K562 (cell line): ENCODE data around the gene CLPSL1. TPM values are rescaled to one million over a fixed set of nuclear protein-coding genes. Genes with fewer than 3 reads are reported as not detected.

ENCODE experiments used
- CEBPG ChIP-seq, 3 experiments: fragments of 200-800 bp in 1 of 3; sonication (Bioruptor generic) in 1 of 3; sonication (generic) in 1 of 3; formaldehyde crosslinking in 1 of 3; IDR thresholded peaks in 2 of 3; conservative IDR thresholded peaks in 1 of 3; 2 replicates each; pipeline versions ENCODE4 v1.6.1 to v1.8.0; 2016 to 2022; ENCODE audit warnings: missing compliant biosample characterization in 2 of 3, missing genetic modification characterization in 2 of 3, mild to moderate bottlenecking in 1 of 3, missing genetic modification reagents in 1 of 3
- CHCHD3 ChIP-seq: fragments of 250-450 bp; sonication (Bioruptor Pico); IDR thresholded peaks from 2 replicates; pipeline ENCODE4 v2.1.2; 2022; ENCODE audit warnings: mild to moderate bottlenecking
- EGR1 ChIP-seq: fragments of 450-650 bp; conservative IDR thresholded peaks from 2 replicates; pipeline ENCODE4 v1.6.1; 2017; ENCODE audit warnings: mild to moderate bottlenecking
- ELF2 ChIP-seq: fragments of 250-450 bp; sonication (Bioruptor Pico); IDR thresholded peaks from 2 replicates; pipeline ENCODE4 v1.5.0; 2021; ENCODE audit warnings: mild to moderate bottlenecking
- EP400 ChIP-seq: fragments of 450-650 bp; IDR thresholded peaks from 2 replicates; pipeline ENCODE4 v1.6.1; 2017; ENCODE audit warnings: antibody characterized with exemption, mild to moderate bottlenecking, moderate library complexity
- FOXJ2 ChIP-seq: fragments of 200-800 bp; sonication (Bioruptor generic); IDR thresholded peaks from 2 replicates; pipeline ENCODE4 v1.6.1; 2016; ENCODE audit warnings: missing genetic modification characterization, missing compliant biosample characterization
- L3MBTL2 ChIP-seq: fragments of 450-650 bp; IDR thresholded peaks from 2 replicates; pipeline ENCODE4 v1.6.1; 2016; ENCODE audit warnings: mild to moderate bottlenecking, moderate library complexity
- LEF1 ChIP-seq: fragments of 450-650 bp; IDR thresholded peaks from 2 replicates; pipeline ENCODE4 v1.6.1; 2016; ENCODE audit warnings: mild to moderate bottlenecking
- NBN ChIP-seq: fragments of 450-650 bp; IDR thresholded peaks from 2 replicates; pipeline ENCODE4 v1.6.1; 2016; ENCODE audit warnings: low read depth, mild to moderate bottlenecking
- PTTG1 ChIP-seq: fragments of 450-650 bp; IDR thresholded peaks from 2 replicates; pipeline ENCODE4 v1.6.1; 2016; ENCODE audit warnings: low read depth, mild to moderate bottlenecking, missing genetic modification characterization, missing compliant biosample characterization
- RFX1 ChIP-seq: fragments of 450-650 bp; IDR thresholded peaks from 2 replicates; pipeline ENCODE4 v1.6.1; 2016; ENCODE audit warnings: mild to moderate bottlenecking, moderate library complexity
- SLC30A9 ChIP-seq: fragments of 250-450 bp; sonication (Bioruptor Pico); IDR thresholded peaks from 2 replicates; pipeline ENCODE4 v1.8.0; 2022; ENCODE audit warnings: mild to moderate bottlenecking, moderate library complexity
- SRSF3 ChIP-seq: fragments of 200-400 bp; formaldehyde crosslinking; IDR thresholded peaks from 2 replicates; pipeline ENCODE4 v1.6.1; 2016; ENCODE audit warnings: mild to moderate bottlenecking, low read length, moderate library complexity; ENCODE audit not compliant: insufficient read depth
- SRSF9 ChIP-seq: fragments of 200-400 bp; formaldehyde crosslinking; IDR thresholded peaks from 2 replicates; pipeline ENCODE4 v1.6.1; 2017; ENCODE audit warnings: low read depth, low read length, borderline replicate concordance
- STAT5B ChIP-seq: fragments of 250-450 bp; sonication (Bioruptor Pico); IDR thresholded peaks from 2 replicates; pipeline ENCODE4 v1.8.0; 2021; ENCODE audit warnings: mild to moderate bottlenecking, inconsistent platforms
- TEAD2 ChIP-seq: fragments of 450-650 bp; IDR thresholded peaks from 2 replicates; pipeline ENCODE4 v1.6.1; 2016; ENCODE audit warnings: missing genetic modification characterization, control low read depth, missing compliant biosample characterization
- ZFP30 ChIP-seq: fragments of 250-450 bp; sonication (Bioruptor Pico); IDR thresholded peaks from 2 replicates; pipeline ENCODE4 v1.8.0; 2022; ENCODE audit warnings: moderate library complexity, mild to moderate bottlenecking, inconsistent platforms, borderline replicate concordance
- ZNF140 ChIP-seq: fragments of 250-450 bp; sonication (Bioruptor Pico); IDR thresholded peaks from 2 replicates; pipeline ENCODE4 v1.8.0; 2021; ENCODE audit warnings: moderate library complexity, mild to moderate bottlenecking, inconsistent platforms
- ZNF551 ChIP-seq: fragments of 250-450 bp; sonication (Bioruptor Pico); IDR thresholded peaks from 2 replicates; pipeline ENCODE4 v1.5.0; 2021; ENCODE audit warnings: mild to moderate bottlenecking, moderate library complexity
- polyA plus RNA-seq, 8 experiments: library from polyadenylated mRNA; depleted of rRNA in 4 of 8; stranded (reverse) in 5 of 8; unstranded in 3 of 8; fragments of >200 nt; fragmentation: Nextera tagmentation in 2 of 8; fragmentation: Illumina TruSeq in 1 of 8; extraction: Ambion mirVana in 2 of 8; extraction: Trizol in 1 of 8; gene quantifications; 2 replicates each; pipeline versions ENCODE4 v1.2.1 to v1.2.3, GENCODE V29; 2011 to 2014; ENCODE audit warnings: inconsistent platforms in 1 of 8, missing spikeins in 1 of 8
- total RNA-seq, 7 experiments: library from RNA; depleted of rRNA in 6 of 7; stranded (reverse); fragments of >200 nt in 6 of 7; fragmentation: Illumina TruSeq in 2 of 7; extraction: Trizol in 2 of 7; gene quantifications; 2 replicates each; pipeline versions ENCODE4 v1.2.1 to v1.2.3, GENCODE V29; 2011 to 2021; ENCODE audit warnings: low replicate concordance in 1 of 7
- TF ChIP-seq, protein P1 (sequence below): fragments of 250-450 bp; sonication (Bioruptor Pico); IDR thresholded peaks from 2 replicates; pipeline ENCODE4 v1.5.0; 2020; ENCODE audit warnings: mild to moderate bottlenecking, borderline replicate concordance
- TF ChIP-seq, protein P2 (sequence below): IDR thresholded peaks from 2 replicates; pipeline ENCODE4 v1.6.1; 2016; ENCODE audit warnings: missing genetic modification characterization, missing compliant biosample characterization
- TF ChIP-seq, protein P3 (sequence below): conservative IDR thresholded peaks from 2 replicates; pipeline ENCODE4 v1.6.1; 2011; ENCODE audit warnings: low read depth, mild to moderate bottlenecking, low read length; ENCODE audit not compliant: control insufficient read depth

The CLPSL1 gene
- total and polyA plus RNA-seq, 9 of the 15 experiments (the other 6 are each of a cell fraction or from before 2014, with no cell fraction given), result not detected

DNA sequence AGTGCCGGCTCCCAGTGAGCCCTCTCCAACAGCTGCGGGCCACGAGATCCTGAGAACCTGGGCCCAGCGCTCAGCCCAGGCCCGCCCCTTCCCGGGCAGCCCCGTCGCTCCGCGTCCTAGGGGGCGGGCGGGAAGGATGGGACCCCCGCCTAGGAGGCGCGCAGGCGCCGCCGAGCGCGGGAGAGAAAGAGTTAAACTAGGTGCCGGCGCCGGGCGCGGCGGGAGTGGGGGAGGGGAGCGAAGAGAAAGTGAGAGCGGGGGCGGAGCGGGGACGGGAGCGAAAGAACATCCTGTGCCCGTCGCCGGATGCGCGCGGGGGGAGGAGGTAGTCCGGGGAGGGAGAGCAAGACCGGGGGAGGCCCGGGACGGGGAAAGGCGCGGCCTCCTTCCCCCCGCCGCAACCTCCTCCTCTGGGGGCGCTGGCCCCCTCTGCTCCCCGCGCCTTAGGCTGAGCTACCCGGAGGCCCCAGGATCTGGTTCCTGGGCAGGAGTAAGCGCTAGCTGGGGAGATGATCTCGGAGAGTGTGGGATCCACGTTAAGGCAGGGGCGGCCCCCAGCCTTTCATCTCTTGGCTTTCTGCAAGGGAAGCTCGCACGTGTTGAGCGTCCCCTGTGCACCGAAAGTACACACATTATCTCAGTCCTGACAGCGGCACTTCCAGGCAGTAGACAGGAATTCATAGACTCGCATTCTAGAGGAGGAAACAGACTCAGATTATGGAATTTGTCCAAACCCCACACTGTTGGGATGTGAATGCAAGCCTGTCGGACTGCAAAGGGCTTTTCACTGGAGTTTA is 48.9 kb upstream of the CLPSL1 start (continued):
- TF ChIP-seq, protein P1, sequence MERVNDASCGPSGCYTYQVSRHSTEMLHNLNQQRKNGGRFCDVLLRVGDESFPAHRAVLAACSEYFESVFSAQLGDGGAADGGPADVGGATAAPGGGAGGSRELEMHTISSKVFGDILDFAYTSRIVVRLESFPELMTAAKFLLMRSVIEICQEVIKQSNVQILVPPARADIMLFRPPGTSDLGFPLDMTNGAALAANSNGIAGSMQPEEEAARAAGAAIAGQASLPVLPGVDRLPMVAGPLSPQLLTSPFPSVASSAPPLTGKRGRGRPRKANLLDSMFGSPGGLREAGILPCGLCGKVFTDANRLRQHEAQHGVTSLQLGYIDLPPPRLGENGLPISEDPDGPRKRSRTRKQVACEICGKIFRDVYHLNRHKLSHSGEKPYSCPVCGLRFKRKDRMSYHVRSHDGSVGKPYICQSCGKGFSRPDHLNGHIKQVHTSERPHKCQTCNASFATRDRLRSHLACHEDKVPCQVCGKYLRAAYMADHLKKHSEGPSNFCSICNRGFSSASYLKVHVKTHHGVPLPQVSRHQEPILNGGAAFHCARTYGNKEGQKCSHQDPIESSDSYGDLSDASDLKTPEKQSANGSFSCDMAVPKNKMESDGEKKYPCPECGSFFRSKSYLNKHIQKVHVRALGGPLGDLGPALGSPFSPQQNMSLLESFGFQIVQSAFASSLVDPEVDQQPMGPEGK, result no peak
- TF ChIP-seq TEAD2 (tag), result no peak
- TF ChIP-seq, protein P2, sequence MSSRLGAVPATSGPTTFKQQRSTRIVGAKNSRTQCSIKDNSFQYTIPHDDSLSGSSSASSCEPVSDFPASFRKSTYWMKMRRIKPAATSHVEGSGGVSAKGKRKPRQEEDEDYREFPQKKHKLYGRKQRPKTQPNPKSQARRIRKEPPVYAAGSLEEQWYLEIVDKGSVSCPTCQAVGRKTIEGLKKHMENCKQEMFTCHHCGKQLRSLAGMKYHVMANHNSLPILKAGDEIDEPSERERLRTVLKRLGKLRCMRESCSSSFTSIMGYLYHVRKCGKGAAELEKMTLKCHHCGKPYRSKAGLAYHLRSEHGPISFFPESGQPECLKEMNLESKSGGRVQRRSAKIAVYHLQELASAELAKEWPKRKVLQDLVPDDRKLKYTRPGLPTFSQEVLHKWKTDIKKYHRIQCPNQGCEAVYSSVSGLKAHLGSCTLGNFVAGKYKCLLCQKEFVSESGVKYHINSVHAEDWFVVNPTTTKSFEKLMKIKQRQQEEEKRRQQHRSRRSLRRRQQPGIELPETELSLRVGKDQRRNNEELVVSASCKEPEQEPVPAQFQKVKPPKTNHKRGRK (tag), result no peak
- TF ChIP-seq, protein P3, sequence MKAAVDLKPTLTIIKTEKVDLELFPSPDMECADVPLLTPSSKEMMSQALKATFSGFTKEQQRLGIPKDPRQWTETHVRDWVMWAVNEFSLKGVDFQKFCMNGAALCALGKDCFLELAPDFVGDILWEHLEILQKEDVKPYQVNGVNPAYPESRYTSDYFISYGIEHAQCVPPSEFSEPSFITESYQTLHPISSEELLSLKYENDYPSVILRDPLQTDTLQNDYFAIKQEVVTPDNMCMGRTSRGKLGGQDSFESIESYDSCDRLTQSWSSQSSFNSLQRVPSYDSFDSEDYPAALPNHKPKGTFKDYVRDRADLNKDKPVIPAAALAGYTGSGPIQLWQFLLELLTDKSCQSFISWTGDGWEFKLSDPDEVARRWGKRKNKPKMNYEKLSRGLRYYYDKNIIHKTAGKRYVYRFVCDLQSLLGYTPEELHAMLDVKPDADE, result peak; percentile 80; the same call in 1 of the 2 replicates
- TF ChIP-seq LEF1, result peak; percentile 95
- no peak for TF ChIP-seq ZFP30 (CRISPR knock-in tag)
- TF ChIP-seq STAT5B (CRISPR knock-in tag), result no peak
- 0 out of 2 replicates have a peak, but pooled peaks have one; percentile 12 for TF ChIP-seq CEBPG (CRISPR knock-in tag; IDR thresholded peaks at IDR 0.05)
- TF ChIP-seq CEBPG (tag; conservative IDR thresholded peaks at IDR 0.05 in 1 of 2, IDR thresholded peaks at IDR 0.05 in 1 of 2), result no peak
- no peak for TF ChIP-seq ZNF140 (CRISPR knock-in tag)
- peak; percentile 95 for TF ChIP-seq EP400
- TF ChIP-seq EGR1, result peak; percentile 99
- peak; percentile 93 for TF ChIP-seq L3MBTL2
- no peak for TF ChIP-seq SRSF9
- no peak for TF ChIP-seq PTTG1 (tag)
- TF ChIP-seq SLC30A9, result 0 out of 2 replicates have a peak, but pooled peaks have one; percentile 58
- TF ChIP-seq SRSF3, result no peak
- TF ChIP-seq CHCHD3, result no peak
- TF ChIP-seq RFX1, result no peak
- peak; percentile 61; the same call in 1 of the 2 replicates for TF ChIP-seq NBN
- no peak for TF ChIP-seq FOXJ2 (tag)
- no peak for TF ChIP-seq ZNF551 (CRISPR knock-in tag)
- no peak for TF ChIP-seq ELF2 (CRISPR knock-in tag)
